Panc1 (cell line): ENCODE results near the gene CST1.

Source experiments
- CTCF ChIP-seq: fragments of 450-650 bp; IDR thresholded peaks from 2 replicates; pipeline ENCODE4 v1.5.1; 2017; ENCODE audit warnings: mild to moderate bottlenecking
- REST ChIP-seq, 2 experiments: IDR thresholded peaks; 2 replicates each; pipeline ENCODE4 v1.6.1; 2011 to 2012; ENCODE audit warnings: low read depth in 2 of 2, control low read depth in 1 of 2, low read length in 1 of 2, mild to moderate bottlenecking in 1 of 2, moderate library complexity in 1 of 2; ENCODE audit not compliant: insufficient read depth in 1 of 2
- SIN3A ChIP-seq: IDR thresholded peaks from 2 replicates; pipeline ENCODE4 v1.6.1; 2012; ENCODE audit warnings: low read depth, mild to moderate bottlenecking, low read length, moderate library complexity, borderline replicate concordance; ENCODE audit not compliant: insufficient read depth

GRCh38 chr20:23774081-23774480, 23.3 kb upstream of the CST1 start:
- TF ChIP-seq SIN3A = no peak
- TF ChIP-seq REST (IDR thresholded peaks at IDR 0.05; ENCODE audit: insufficient read depth in 1 of 2, low read depth in 2 of 2, low read length in 1 of 2) = no peak
- no peak for TF ChIP-seq CTCF
